ENCODE data around the gene IKBKE. TPM values are rescaled to one million over a fixed set of nuclear protein-coding genes. Genes with fewer than 3 reads are reported as not detected.

IKBKE gene
- total RNA-seq, 4 donors from 2014 or later, result 1.4 to 2.5 (median 2.3) TPM

DNA sequence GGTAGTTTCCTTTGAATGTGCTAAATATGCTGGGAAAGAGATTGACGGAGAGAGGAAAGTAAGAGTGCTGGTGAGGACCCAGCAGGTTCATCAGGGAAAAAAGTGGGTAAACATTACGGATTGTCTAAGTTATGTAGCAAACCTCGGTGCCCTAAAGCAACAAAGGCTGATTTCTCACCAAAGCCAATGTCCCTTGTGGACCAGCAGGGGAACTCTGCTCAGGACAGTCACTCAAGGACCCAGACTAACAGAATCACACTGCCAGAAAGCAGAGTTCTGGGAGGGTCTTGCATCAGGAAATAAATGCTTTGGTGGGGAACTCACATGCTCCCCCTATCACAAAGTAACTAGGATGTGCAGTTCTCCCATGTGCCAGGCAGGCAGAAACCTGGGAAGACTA lies 1.7 kb upstream of the IKBKE start:
- intact Hi-C loops (cut with DNase I), result no loop called here
- Histone ChIP-seq H3K9me3 (no peaks in the 10 kb centered on the region), H3K27ac (replicated peaks in 1 of 4) (no peak overlapping the region), H3K27me3 (peaks cover 0 to 24% (median 0%) of the 10 kb centered on the region in 4 donors), H3K36me3 (peaks cover 0 to 4% (median 0%) of the 10 kb centered on the region in 4 donors), H3K4me1 (peaks cover 21 to 50% (median 25%) of the 10 kb centered on the region in 4 donors), H3K4me3 (no peak overlapping the region)
- WGBS, result 75% methylated on average over 3 of the region's 3 CpGs
- DNase-seq (ENCODE audit: extremely low spot score), result no peak
- TF ChIP-seq, protein P1, sequence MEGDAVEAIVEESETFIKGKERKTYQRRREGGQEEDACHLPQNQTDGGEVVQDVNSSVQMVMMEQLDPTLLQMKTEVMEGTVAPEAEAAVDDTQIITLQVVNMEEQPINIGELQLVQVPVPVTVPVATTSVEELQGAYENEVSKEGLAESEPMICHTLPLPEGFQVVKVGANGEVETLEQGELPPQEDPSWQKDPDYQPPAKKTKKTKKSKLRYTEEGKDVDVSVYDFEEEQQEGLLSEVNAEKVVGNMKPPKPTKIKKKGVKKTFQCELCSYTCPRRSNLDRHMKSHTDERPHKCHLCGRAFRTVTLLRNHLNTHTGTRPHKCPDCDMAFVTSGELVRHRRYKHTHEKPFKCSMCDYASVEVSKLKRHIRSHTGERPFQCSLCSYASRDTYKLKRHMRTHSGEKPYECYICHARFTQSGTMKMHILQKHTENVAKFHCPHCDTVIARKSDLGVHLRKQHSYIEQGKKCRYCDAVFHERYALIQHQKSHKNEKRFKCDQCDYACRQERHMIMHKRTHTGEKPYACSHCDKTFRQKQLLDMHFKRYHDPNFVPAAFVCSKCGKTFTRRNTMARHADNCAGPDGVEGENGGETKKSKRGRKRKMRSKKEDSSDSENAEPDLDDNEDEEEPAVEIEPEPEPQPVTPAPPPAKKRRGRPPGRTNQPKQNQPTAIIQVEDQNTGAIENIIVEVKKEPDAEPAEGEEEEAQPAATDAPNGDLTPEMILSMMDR (IDR thresholded peaks at IDR 0.05), result no peak
- no peak for TF ChIP-seq POLR2AphosphoS5 (IDR thresholded peaks at IDR 0.05)
- TF ChIP-seq EP300 (IDR thresholded peaks at IDR 0.05), result no peak
- TF ChIP-seq POLR2A (IDR thresholded peaks at IDR 0.05; ENCODE audit: low read depth), result no peak

DNA sequence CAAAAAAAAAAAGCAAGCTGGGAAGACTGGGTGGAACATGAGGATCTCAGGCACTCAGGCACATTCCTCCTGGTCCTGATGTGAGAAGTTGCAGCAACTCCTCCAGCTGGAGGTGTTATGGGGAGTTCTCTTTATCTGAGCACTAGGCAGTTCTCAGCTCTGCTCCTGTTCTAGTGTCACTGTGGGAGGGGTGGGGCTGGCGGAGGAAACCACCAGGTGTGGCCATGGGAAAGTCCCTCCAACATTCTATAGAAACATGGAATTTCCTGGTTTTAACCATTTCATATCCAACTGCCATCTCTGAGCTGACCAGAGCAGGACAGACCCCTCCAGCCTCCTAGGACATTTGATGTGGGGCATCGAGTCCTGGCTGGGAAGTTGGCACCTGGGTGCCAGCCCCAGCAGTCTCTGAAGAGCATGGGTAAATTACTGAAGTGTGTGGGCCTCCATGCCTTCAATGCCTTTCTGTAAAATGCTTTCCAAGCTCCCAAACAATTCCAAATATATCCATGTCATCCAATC lies 804 bp upstream of the IKBKE start:
- intact Hi-C loops (cut with DNase I), result no loop called here
- Histone ChIP-seq H3K27ac (replicated peaks in 1 of 4) (no peak overlapping the region), H3K4me1 (peaks cover 21 to 46% (median 25%) of the 10 kb centered on the region in 4 donors), H3K4me3 (peak overlapping the region in 3 of 4 donors; percentile 59 to 76 (median 61)), H3K9me3 (no peaks in the 10 kb centered on the region), H3K36me3 (peaks cover 0 to 2% (median 0%) of the 10 kb centered on the region in 4 donors), H3K27me3 (peaks cover 0 to 24% (median 0%) of the 10 kb centered on the region in 4 donors)
- 50% methylated on average over 2 of the region's 2 CpGs for WGBS
- TF ChIP-seq POLR2AphosphoS5 (IDR thresholded peaks at IDR 0.05) (no peak), EP300 (IDR thresholded peaks at IDR 0.05) (no peak), POLR2A (IDR thresholded peaks at IDR 0.05; ENCODE audit: low read depth) (no peak)
- TF ChIP-seq, protein P1 (IDR thresholded peaks at IDR 0.05), result no peak
- no peak for DNase-seq (ENCODE audit: extremely low spot score)

DNA sequence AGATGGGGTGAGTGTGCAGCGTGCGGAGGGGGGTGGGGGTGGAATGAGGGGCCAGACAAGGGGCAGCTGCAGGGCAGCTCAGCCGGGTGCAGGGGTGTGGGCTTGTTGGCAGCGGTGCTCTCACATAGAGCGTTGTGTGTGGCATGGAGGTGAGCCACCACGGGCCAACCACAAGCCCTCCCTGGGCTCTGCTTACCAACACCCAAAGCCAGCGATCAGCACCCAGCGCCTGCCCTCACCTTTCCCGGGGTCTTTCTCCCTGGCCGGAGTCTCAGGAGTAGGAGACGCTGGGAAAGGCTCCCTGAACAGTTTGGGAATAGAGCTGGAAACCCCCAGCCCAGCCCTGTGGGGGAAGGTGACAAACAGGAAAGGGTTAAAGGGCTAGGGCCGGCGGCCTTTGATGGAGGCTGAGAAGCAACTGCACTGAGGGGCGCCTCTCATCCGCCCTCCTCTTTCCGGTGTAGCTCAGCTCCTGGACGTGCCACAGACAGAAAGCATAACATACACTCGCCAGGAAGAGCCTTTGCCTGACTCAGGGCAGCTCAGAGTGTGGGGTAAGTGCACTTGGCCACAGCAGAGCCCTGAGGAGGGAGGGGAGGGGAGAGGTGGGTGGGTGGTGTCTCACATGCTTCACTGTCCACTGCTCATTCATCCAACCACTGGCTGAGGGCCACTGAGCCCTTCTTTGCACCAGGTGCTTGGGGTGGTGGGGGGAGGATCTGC lies 577 bp downstream of the IKBKE start:
- intact Hi-C loops (cut with DNase I), result no loop called here
- Histone ChIP-seq H3K27me3 (peaks cover 0 to 24% (median 0%) of the 10 kb centered on the region in 4 donors), H3K4me3 (peak overlapping the region; percentile 57 to 76 (median 60)), H3K4me1 (peaks cover 21 to 38% (median 23%) of the 10 kb centered on the region in 4 donors), H3K9me3 (no peaks in the 10 kb centered on the region), H3K36me3 (peaks cover 0 to 10% (median under 1%) of the 10 kb centered on the region in 4 donors), H3K27ac (replicated peaks in 1 of 4) (peak overlapping the region; percentile 12 to 57 (median 52))
- WGBS, result under 1% methylated on average over 16 of the region's 18 CpGs
- no peak for DNase-seq (ENCODE audit: extremely low spot score)
- TF ChIP-seq POLR2A (IDR thresholded peaks at IDR 0.05; ENCODE audit: low read depth) (no peak), POLR2AphosphoS5 (IDR thresholded peaks at IDR 0.05) (no peak), EP300 (IDR thresholded peaks at IDR 0.05) (no peak)
- TF ChIP-seq, protein P1 (IDR thresholded peaks at IDR 0.05), result peak in 1 of 3 experiments; percentile 0

DNA sequence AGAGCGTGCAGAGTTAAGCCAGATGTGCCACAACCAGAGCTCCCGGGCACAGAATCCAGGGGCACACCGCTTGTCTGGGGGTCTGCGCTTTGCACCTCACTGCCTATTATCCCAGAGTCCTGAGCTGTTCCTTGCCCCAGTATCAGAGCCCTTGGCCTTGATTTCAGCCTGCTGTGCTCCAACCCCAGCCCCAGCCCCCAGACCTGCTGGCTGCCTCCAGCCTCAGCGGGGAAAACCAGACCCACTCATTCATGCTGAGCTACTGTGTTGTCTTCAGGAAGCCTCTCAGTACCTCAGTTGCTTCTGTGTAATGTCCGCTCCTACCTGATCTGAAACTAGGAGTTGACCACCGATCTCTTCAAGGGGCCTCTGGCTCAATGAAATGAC lies 1.1 kb downstream of the IKBKE start:
- Histone ChIP-seq H3K36me3 (peaks cover 0 to 16% (median 3%) of the 10 kb centered on the region in 4 donors), H3K27ac (replicated peaks in 1 of 4) (peak overlapping the region in 1 of 4 donors; percentile 54), H3K9me3 (no peaks in the 10 kb centered on the region), H3K27me3 (peaks cover 0 to 24% (median 0%) of the 10 kb centered on the region in 4 donors), H3K4me1 (peaks cover 21 to 38% (median 23%) of the 10 kb centered on the region in 4 donors), H3K4me3 (peak overlapping the region in 3 of 4 donors; percentile 57 to 76 (median 59))
- TF ChIP-seq, protein P1 (IDR thresholded peaks at IDR 0.05), result no peak
- TF ChIP-seq POLR2A (IDR thresholded peaks at IDR 0.05; ENCODE audit: low read depth) (no peak), POLR2AphosphoS5 (IDR thresholded peaks at IDR 0.05) (no peak), EP300 (IDR thresholded peaks at IDR 0.05) (no peak)
- intact Hi-C loops (cut with DNase I), result no loop called here
- 78% methylated on average over 3 of the region's 7 CpGs for WGBS
- DNase-seq (ENCODE audit: extremely low spot score), result no peak

Data from esophagus muscularis mucosa (tissue), 4 donors.